NCI-H2171 (cell line): Measurements from ENCODE around the gene ELAVL3.
"Not testable (repeated sequence)": the region's sequence is repeated elsewhere in the genome, so short reads cannot be mapped to it uniquely, and the experiment has no call there.

Experiments used
- DNase-seq: peaks from one replicate; lab custom pipeline; 2025; lab: John Stamatoyannopoulos, UW

ELAVL3 gene

DNA sequence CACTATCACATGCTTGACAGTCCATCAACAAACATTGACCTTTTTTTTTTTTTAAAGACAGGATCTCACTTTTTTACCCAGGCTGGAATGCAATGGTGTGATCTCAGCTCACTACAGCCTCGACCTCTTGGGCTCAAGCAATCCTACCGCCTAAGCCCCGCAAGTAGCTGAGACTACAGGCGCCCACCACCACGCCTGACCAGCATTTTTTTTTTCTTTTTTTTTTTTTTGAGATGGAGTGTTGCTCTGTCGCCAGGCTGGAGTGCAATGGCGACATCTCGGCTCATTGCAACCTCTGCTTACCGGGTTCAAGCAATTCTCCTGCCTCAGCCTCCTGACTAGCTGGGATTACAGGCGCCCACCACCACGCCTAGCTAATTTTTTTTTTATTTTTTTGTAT lies 21.9 kb downstream of the ELAVL3 start:
- DNase-seq, result not testable (repeated sequence)

DNA sequence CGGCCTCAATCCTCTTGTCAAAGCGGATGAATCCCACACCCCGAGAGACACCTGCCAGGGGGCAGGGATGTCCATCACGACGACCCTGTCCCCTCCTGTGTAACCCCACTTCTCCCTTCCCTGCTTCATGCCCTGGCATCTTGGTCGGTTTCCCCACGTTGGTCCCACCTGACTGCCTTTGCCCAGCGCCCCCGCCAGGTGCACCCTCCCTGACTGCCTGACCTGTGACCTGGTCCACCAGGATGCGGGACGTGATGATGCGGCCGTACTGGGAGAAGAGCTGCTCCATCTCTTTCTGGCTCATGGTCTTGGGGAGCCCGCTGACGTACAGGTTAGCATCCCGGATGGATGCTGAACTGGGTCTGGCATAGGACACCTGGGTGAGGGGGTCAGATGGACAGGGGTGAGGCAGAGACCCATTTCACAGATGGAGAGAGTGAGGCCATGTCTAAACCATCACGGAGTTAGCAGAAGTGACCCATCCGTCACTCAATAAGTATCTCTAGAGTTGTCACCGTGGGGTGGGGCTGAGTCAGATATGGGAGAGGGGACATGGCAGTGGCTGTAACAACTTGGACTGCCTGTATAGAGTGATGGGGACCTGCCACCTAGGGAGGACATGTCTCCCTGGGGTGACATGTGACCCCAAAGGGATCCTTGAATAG lies 22.5 kb downstream of the ELAVL3 start:
- DNase-seq, result no peak

GRCh38 chr19:11457831-11458230 lies 23.0 kb downstream of the ELAVL3 start:
- DNase-seq, result no peak

DNA sequence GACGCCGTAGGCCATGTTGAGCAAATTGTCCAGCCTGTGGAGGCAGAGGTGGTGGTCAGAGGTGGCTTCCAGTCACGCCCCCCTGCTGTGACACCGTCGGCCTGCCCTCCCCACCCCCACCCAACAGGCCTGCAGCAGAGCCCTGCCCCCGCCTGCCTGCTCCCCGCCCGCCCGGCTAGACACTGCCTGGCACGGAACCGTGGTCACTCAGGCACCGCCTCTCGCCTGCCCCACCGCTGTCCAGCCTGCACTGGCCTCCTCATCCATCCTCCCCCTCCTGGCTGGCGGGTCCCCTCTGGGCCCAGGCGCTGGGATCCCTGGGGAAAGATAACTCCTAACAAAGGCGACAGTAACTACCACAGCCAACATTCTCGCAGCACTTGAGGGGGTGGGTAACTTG lies 23.7 kb downstream of the ELAVL3 start:
- no peak for DNase-seq

DNA sequence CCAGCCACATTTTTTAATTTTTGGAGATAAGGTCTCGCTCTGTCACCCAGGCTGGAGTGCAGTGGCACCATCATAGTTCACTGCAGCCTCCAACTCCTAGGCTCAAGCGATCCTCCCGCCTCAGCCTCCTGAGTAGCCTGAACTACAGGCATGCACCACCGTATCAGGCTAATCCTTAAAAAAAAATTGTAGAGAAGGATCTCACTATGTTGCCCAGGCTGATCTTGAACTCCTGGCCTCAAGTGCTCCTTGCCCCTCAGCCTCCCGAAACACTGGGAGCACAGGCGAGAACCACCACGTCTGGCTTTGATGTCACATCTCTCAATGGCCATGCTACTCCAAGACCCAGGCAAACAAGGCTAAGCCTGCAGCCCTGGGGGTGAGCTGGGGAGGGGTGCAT lies 24.2 kb downstream of the ELAVL3 start:
- no peak for DNase-seq

- DNase-seq, result not testable (repeated sequence)
Measured at GRCh38 chr19:11455233-11455554, 25.7 kb downstream of the ELAVL3 start.

DNA sequence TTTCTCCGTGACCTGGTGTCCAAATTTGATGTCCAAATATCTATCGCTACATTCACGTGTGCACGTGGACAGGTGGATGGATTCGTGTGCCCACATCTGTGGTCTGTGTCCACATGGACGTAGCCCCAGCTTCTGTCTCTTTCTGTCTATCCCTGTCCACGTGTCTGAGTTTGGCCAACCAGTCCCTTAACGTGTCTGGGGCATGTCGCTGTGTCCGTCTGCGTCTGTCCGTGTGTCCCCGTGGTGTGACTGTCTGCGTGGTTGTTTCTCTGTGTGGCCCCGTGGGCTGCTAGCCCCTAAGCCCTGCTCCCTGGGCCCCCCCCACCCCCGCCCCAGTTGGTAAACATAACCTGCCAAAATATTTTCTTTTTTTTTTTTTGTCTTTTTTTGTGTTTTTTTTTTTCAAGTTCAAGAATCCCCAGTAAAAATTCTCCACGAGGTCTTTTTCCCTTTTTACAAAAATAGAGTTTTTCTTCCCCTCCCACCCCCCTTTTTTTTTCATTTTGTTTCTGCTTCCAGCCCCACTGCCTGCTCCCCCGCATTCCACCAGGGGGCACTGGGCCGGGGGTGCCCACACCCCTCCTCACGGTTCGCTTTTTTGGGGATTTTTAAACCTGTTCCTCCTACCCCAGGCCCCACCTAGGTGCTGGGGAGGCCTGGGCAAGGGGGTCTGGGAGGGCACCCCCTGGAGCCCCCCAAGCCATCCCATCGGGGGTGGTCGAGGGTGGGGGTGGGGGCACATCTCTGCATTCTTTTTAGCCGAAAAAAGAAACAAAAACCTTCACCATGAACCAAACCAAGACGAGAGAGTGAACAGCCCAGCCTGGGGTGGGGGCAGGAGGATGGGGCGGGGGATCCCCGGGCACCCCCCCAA lies 27.1 kb downstream of the ELAVL3 start:
- no peak for DNase-seq

GRCh38 chr19:11452620-11453310 lies 28.1 kb downstream of the ELAVL3 start:
- DNase-seq, result no peak

GRCh38 chr19:11451871-11452619 lies 28.8 kb downstream of the ELAVL3 start:
- DNase-seq, result no peak

GRCh38 chr19:11451327-11451870 lies 29.4 kb downstream of the ELAVL3 start:
- DNase-seq, result no peak

DNA sequence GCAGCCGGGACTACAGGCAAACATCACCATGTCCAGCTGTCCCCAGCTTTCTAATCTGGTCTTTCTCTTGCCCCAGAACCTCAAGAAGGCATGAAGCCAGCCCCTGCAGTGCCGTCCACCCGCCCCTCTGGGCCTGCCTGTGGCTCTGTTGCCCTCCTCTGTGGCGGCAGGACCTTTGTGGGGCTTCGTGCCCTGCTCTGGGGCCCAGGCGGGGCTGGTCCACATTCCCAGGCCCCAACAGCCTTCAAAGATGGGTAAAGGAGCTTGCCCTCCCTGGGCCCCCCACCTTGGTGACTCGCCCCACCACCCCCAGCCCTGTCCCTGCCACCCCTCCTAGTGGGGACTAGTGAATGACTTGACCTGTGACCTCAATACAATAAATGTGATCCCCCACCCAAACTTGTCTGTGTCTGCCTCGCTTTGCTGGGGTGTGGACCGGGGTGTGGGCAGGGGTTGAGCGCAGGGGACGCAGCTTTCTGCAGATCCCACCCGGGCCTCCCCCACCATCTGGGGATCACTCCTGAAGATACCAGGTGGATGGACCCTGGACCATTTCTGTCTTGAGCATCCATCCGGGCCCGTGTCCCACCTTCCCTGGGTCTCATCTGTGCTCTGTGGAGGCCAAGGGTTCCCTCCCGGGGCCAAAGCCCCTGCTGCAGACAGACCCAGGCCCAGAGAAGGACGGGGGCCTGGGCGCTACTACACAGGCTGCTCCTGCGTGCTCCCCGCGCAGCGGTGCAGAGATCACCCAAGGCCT lies 30.1 kb downstream of the ELAVL3 start:
- no peak for DNase-seq

- DNase-seq, result no peak
Measured at GRCh38 chr19:11448923-11449554, 31.8 kb downstream of the ELAVL3 start.

DNA sequence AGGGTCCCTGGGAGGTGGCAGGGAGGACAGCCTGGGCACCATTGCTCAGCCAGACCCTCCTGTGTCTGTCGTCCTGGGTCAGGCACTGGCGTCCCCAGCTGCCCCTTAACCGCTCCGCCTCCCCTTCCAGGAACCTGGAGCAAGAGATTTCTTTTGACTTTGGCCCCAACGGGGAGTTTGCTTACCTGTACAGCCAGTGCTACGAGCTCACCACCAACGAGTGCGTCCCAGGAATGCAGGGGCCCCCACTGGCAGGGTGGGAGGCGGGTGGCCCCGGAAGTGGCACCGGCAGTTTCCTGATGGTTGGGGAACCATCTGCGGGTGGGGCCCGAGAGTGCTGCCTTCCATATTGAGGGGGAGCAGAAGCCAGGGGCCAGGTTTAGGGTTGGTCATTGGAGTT lies 32.4 kb downstream of the ELAVL3 start:
- DNase-seq, result no peak

DNA sequence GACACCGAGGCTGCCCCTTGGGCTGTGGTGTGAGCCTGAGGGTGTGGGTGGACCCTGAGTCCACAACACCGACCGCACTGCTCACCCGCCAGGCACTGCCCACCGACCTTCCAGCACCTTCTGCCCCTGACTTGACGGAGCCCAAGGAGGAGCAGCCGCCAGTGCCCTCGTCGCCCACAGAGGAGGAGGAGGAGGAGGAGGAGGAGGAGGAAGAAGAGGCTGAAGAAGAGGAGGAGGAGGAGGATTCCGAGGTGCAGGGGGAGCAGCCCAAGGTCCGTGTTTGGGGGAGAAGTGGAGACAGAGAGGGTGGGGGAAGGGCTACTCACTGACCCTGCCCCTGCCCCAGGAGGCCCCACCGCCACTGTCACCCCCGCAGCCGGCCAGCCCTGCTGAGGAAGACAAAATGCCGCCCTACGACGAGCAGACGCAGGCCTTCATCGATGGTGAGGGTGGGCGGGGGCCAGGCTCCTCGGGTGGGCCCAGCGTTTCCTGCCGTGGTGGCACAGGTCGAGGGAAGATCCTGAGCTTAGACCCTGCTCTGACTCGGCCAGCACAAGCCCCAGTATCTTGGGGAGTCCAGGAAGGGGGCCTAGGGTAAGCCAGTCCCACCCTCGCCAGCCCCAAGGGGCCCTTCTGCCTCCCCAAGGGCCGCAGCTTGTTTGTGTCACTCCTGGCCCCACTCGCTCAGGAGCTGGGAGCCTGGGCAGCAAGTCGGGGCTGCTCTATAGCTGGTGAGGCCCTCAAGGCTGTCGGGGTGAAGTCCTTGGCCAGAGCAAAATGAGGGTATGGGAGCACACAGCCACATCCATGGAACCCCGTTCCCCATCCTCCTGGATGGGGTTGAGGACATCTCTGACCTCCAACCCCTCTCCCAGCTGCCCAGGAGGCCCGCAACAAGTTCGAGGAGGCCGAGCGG lies 33.2 kb downstream of the ELAVL3 start:
- no peak for DNase-seq

DNA sequence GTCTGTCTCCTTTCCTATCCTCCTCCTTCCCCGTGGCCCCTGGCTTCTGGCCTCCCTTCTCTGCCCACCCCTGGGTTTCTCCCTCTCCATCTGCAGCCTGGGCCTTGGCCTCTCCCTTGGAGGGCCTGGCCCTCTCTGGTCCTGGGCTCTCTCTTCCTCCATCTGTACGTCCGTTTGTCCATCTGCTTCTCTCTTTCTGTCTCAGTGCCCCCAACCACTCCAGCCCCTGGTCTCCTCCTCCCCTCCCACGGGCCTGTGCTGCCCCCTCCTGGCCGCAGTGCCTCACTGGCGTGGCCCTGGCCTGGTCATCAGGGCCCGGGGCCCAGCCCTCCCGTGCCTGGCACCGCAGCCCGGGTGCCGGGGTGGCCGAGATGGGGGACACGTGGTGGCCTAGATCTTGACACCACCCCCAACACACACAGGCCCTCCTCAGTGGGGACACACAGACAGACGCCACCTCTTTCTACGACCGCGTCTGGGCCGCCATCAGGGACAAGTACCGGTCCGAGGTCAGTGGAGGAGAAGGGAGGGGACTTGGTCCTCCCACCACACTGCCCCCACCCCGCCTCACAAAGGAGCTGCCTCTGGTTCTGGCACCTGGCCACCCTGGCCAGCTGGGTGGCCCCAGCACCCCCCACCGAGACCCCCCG lies 34.1 kb downstream of the ELAVL3 start:
- no peak for DNase-seq

DNA sequence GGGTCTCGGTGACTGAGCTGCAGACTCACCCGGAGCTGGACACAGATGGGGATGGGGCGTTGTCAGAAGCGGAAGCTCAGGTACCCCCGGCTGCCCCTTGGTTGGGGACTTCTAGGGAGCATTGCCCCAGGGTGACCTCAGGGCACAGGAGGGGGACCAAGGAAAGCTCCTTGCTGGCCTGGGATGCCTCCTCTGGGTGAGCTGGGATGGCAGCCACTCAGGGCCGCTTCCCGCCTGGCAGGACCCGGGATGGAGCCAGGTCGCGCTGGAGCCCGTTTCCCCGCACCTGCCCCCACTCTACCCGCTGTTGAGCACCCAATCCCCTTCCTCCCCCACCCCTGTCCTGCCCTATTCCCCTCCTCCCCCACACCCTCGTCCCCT lies 34.6 kb downstream of the ELAVL3 start:
- DNase-seq, result no peak

DNA sequence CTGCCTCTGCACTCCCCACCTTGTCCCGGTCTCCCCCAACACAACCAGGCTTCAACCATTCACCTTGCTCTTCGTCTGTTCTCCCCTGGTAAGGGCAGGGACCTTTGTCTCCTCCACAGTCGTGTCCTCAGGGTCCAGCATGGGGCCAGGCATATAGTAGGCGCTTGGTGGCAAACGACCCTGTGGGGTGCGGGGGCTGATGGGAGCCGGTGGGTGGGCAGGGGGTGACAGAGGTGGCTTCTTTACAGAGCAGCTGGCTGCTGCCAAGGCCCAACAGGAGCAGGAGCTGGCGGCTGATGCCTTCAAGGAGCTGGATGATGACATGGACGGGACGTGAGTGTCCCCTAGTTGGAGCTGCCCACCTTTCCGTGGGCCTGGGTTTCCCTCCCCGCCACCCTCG lies 35.7 kb downstream of the ELAVL3 start:
- DNase-seq, result no peak

GRCh38 chr19:11444059-11444458 lies 36.8 kb downstream of the ELAVL3 start:
- no peak for DNase-seq

- DNase-seq, result no peak
Measured at GRCh38 chr19:11437955-11438354, 42.9 kb downstream of the ELAVL3 start.
